K562 (cell line): ENCODE data around the gene SFSWAP. TPM values are rescaled to one million over a fixed set of nuclear protein-coding genes. Genes with fewer than 3 reads are reported as not detected.

Experiments used
- ATAC-seq: fragments of 200-7000 bp; cut with Tn5 transposase; 3 replicates; pipeline ENCODE4 v1.9.1; 2020; ENCODE audit warnings: moderate library complexity
- BruUV-seq: library from RNA; stranded (reverse); fragments of 400-500 nt; replicated peaks from 2 replicates; lab custom pipeline; 2021; lab: Mats Ljungman, UMichigan
- CTCF ChIA-PET: fragments of 300-600 bp; formaldehyde crosslinking; extraction: SDS; loops from one replicate; lab custom pipeline; 2021; ENCODE audit warnings: low intra/inter-chr PET ratio; lab: Yijun Ruan, JAX
- POLR2A ChIA-PET: fragments of 300-600, 350-650 bp; sonication (Branson Sonifier 250); formaldehyde crosslinking; extraction: SDS; loops from one replicate; lab custom pipeline; 2021; ENCODE audit warnings: antibody characterized with exemption, inconsistent platforms; lab: Yijun Ruan, JAX
- DNase-seq, 4 experiments: peaks; one replicate each; pipeline versions ENCODE4 v3.0.0 to v3.0.0-alpha.2; 2011 to 2018; ENCODE audit warnings: low spot score in 3 of 4, mixed read lengths in 3 of 4; ENCODE audit errors: extremely low read depth in 1 of 4
- FAIRE-seq: peaks from 2 replicates; lab custom pipeline; 2011; peaks lifted over from hg19 to GRCh38; lab: Jason Lieb, UNC
- H2AFZ ChIP-seq: 2 replicates; pipeline ENCODE4 v1.6.0; 2011; ENCODE audit warnings: low read depth, low read length, control low read depth, inconsistent platforms
- H3K27ac ChIP-seq: fragments of 200-600 bp; 3 replicates; pipeline ENCODE4 v1.8.0; 2011; ENCODE audit warnings: low read depth, mild to moderate bottlenecking, control low read depth, inconsistent platforms, low read length, moderate library complexity, mixed read lengths; ENCODE audit errors: extremely low read depth
- H3K27me3 ChIP-seq, 2 experiments: fragments of 300-600 bp in 1 of 2; 2 replicates in 1 of 2; 3 replicates in 1 of 2; pipeline versions ENCODE4 v1.6.0 to v1.8.0; 2011; ENCODE audit warnings: inconsistent platforms in 2 of 2, low read length in 2 of 2, mild to moderate bottlenecking in 1 of 2, mixed read lengths in 1 of 2, moderate library complexity in 1 of 2; ENCODE audit not compliant: control insufficient read depth in 2 of 2, insufficient read depth in 2 of 2
- H3K36me3 ChIP-seq: fragments of 300-600 bp; 3 replicates; pipeline ENCODE4 v1.8.0; 2011; ENCODE audit warnings: mild to moderate bottlenecking, low read length, inconsistent platforms; ENCODE audit not compliant: control insufficient read depth, insufficient read depth
- H3K4me1 ChIP-seq, 2 experiments: fragments of 200-600 bp in 1 of 2; replicated peaks in 1 of 2; 2 replicates in 1 of 2; 3 replicates in 1 of 2; pipeline versions ENCODE4 v1.5.1 to v1.8.0; 2011; ENCODE audit warnings: inconsistent platforms in 2 of 2, low read length in 2 of 2, mild to moderate bottlenecking in 1 of 2, mixed read lengths in 1 of 2, moderate library complexity in 1 of 2; ENCODE audit not compliant: control insufficient read depth in 2 of 2, insufficient read depth in 2 of 2
- H3K4me2 ChIP-seq: 2 replicates; pipeline ENCODE4 v1.6.1; 2011; ENCODE audit warnings: low read length, control low read depth, inconsistent platforms, mixed read lengths; ENCODE audit not compliant: insufficient read depth
- H3K4me3 ChIP-seq: fragments of 200-600 bp; sonication (generic), shearing (Covaris generic); 2 replicates; pipeline ENCODE4 v1.5.1; 2016; ENCODE audit warnings: control low read depth, inconsistent platforms
- H3K79me2 ChIP-seq: fragments of 200-600 bp; 3 replicates; pipeline ENCODE4 v1.8.0; 2011; ENCODE audit warnings: low read length, inconsistent platforms; ENCODE audit not compliant: control insufficient read depth, insufficient read depth
- H3K9ac ChIP-seq, 2 experiments: 2 replicates each; pipeline versions ENCODE4 v1.6.0 to v1.6.1; 2011; ENCODE audit warnings: low read depth in 2 of 2, low read length in 2 of 2, control low read depth in 1 of 2, inconsistent platforms in 1 of 2, mild to moderate bottlenecking in 1 of 2, mixed read lengths in 1 of 2; ENCODE audit not compliant: insufficient read depth in 1 of 2
- H3K9me1 ChIP-seq: one replicate; pipeline ENCODE4 v1.6.0; 2011; ENCODE audit warnings: inconsistent platforms, mild to moderate bottlenecking, low read length, moderate library complexity; ENCODE audit not compliant: control insufficient read depth, insufficient read depth
- H3K9me3 ChIP-seq: replicated peaks from 2 replicates; pipeline ENCODE4 v1.5.1; 2011; ENCODE audit warnings: low read depth, low read length, inconsistent platforms; ENCODE audit not compliant: control insufficient read depth, insufficient read depth
- H4K20me1 ChIP-seq: replicated peaks from 2 replicates; pipeline ENCODE4 v1.6.1; 2011; ENCODE audit warnings: low read length, inconsistent platforms, mixed read lengths; ENCODE audit not compliant: control insufficient read depth, insufficient read depth
- BRD9 ChIP-seq: fragments of 450-650 bp; IDR thresholded peaks from 2 replicates; pipeline ENCODE4 v1.6.1; 2018; ENCODE audit warnings: low read depth; ENCODE audit not compliant: partially characterized antibody
- EP400 ChIP-seq: fragments of 450-650 bp; IDR thresholded peaks from 2 replicates; pipeline ENCODE4 v1.6.1; 2017; ENCODE audit warnings: antibody characterized with exemption, mild to moderate bottlenecking, moderate library complexity
- KLF1 ChIP-seq: fragments of 450-650 bp; IDR thresholded peaks from 2 replicates; pipeline ENCODE4 v1.6.1; 2016; ENCODE audit warnings: missing genetic modification characterization, missing compliant biosample characterization
- MTA2 ChIP-seq: fragments of 450-650 bp; IDR thresholded peaks from 2 replicates; pipeline ENCODE4 v1.6.1; 2016; ENCODE audit warnings: low read depth
- MXD1 ChIP-seq: fragments of 250-450 bp; sonication (Bioruptor Pico); IDR thresholded peaks from 2 replicates; pipeline ENCODE4 v1.8.0; 2021; ENCODE audit warnings: borderline replicate concordance, mild to moderate bottlenecking, moderate library complexity; ENCODE audit not compliant: poor library complexity, severe bottlenecking
- NCOA4 ChIP-seq: fragments of 450-650 bp; IDR thresholded peaks from 2 replicates; pipeline ENCODE4 v1.6.1; 2018; ENCODE audit warnings: mild to moderate bottlenecking; ENCODE audit not compliant: partially characterized antibody
- SMARCB1 ChIP-seq: IDR thresholded peaks from 2 replicates; pipeline ENCODE4 v1.6.1; 2011; ENCODE audit warnings: improper control_type of control experiment, low read depth; ENCODE audit not compliant: insufficient read length
- SRSF3 ChIP-seq: fragments of 200-400 bp; formaldehyde crosslinking; IDR thresholded peaks from 2 replicates; pipeline ENCODE4 v1.6.1; 2016; ENCODE audit warnings: mild to moderate bottlenecking, low read length, moderate library complexity; ENCODE audit not compliant: insufficient read depth
- SRSF7 ChIP-seq: fragments of 200-400 bp; formaldehyde crosslinking; optimal IDR thresholded peaks from 2 replicates; pipeline ENCODE3; 2017; ENCODE audit warnings: mild to moderate bottlenecking, low read depth, low read length
- TCF7L2 ChIP-seq: fragments of 150-350 bp; IDR thresholded peaks from 2 replicates; pipeline ENCODE4 v1.6.1; 2016; ENCODE audit warnings: low read depth, mild to moderate bottlenecking, low read length, moderate library complexity
- ZFP30 ChIP-seq: fragments of 250-450 bp; sonication (Bioruptor Pico); IDR thresholded peaks from 2 replicates; pipeline ENCODE4 v1.8.0; 2022; ENCODE audit warnings: moderate library complexity, mild to moderate bottlenecking, inconsistent platforms, borderline replicate concordance
- ZNF24 ChIP-seq: fragments of 450-650 bp; IDR thresholded peaks from 2 replicates; pipeline ENCODE4 v1.6.1; 2016
- ZNF316 ChIP-seq: fragments of 450-650 bp; IDR thresholded peaks from 2 replicates; pipeline ENCODE4 v1.6.1; 2016
- WGBS: fragments of 100-300 bp; shearing (Covaris generic); methylation state at CpG from one replicate; pipeline ENCODE4 v1.1.6; 2016; ENCODE audit warnings: low coverage, mixed read lengths; ENCODE audit not compliant: insufficient coverage; ENCODE audit errors: missing lambda C conversion rate; 5-methylcytosine and 5-hydroxymethylcytosine counted together
- in situ Hi-C: fragments of 300-500 bp; cut with MboI; formaldehyde crosslinking; loops from 4 replicates; pipeline ENCODE4 v1.15.0; 2018; ENCODE audit warnings: inconsistent platforms, mixed read lengths
- intact Hi-C: fragments of 100-400 bp; cut with micrococcal nuclease; formaldehyde crosslinking; loops from 2 replicates; pipeline ENCODE4 v1.14.2; 2022
- polyA plus RNA-seq, 8 experiments: library from polyadenylated mRNA; depleted of rRNA in 4 of 8; stranded (reverse) in 5 of 8; unstranded in 3 of 8; fragments of >200 nt; fragmentation: Nextera tagmentation in 2 of 8; fragmentation: Illumina TruSeq in 1 of 8; extraction: Ambion mirVana in 2 of 8; extraction: Trizol in 1 of 8; gene quantifications; 2 replicates each; pipeline versions ENCODE4 v1.2.1 to v1.2.3, GENCODE V29; 2011 to 2014; ENCODE audit warnings: inconsistent platforms in 1 of 8, missing spikeins in 1 of 8
- total RNA-seq, 7 experiments: library from RNA; depleted of rRNA in 6 of 7; stranded (reverse); fragments of >200 nt in 6 of 7; fragmentation: Illumina TruSeq in 2 of 7; extraction: Trizol in 2 of 7; gene quantifications; 2 replicates each; pipeline versions ENCODE4 v1.2.1 to v1.2.3, GENCODE V29; 2011 to 2021; ENCODE audit warnings: low replicate concordance in 1 of 7
- TF ChIP-seq, protein P1 (sequence below): fragments of 250-450 bp; sonication (Bioruptor Pico); IDR thresholded peaks from 2 replicates; pipeline ENCODE4 v1.5.0; 2021; ENCODE audit warnings: mild to moderate bottlenecking, moderate library complexity
- TF ChIP-seq, protein P2 (sequence below): sonication (generic); formaldehyde crosslinking; IDR thresholded peaks from 2 replicates; pipeline ENCODE4 v1.8.1; 2022; ENCODE audit warnings: missing genetic modification reagents

The SFSWAP gene
- total and polyA plus RNA-seq, 9 of the 15 experiments (the other 6 are each of a cell fraction or from before 2014, with no cell fraction given), result 2.4 to 60.4 (median 32.6) TPM

GRCh38 chr12:131684015-131684725 is 26.7 kb upstream of the SFSWAP start (continued):
- TF ChIP-seq, protein P1, sequence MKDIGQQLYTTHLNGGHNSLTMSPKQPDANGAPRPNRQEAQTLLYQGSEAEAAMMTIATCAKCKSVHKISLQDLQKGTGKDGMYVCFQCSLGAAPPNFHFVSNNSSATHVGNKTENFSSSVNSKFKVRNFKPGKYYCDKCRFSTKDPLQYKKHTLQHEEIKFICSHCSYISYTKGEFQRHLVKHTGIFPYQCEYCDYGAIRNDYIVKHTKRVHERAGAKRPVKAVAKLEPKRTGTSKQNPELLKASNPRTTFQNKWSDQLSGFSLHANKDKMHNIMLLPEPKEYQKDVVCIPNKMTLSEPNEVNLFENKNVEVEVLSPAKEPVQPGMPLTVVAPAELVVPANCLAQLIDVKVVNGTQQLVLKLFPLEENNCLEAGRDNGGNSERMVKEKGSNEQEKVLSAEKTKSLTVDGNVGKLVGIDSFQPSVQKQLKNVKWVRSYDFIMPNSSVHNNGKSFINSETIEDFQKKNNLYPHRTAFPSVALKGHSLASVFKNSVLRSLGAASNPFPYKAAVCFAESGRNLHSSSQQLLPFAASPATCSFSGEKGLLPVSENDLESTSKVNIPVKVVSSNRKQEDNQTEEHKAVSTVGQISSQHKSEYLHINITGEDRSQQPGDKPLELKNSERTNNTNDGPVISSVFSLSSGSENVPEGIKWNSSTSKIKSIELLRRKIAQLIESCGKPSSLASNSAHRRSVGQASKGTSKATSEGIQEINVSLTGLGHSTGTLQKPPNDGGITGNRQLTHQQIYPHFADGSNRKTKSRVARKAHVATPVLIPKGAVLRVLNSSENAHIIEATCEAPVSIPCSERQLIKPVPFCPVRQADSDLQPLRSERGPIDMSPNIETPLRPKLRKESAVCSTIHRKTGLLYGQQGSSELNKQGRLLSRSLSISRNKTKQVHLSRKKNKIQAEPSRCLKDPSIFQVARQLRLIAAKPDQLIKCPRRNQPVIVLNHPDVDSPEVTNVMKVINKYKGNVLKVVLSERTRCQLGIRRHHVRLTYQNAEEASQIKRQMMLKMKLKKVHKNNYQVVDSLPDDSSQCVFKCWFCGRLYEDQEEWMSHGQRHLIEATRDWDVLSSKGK (CRISPR knock-in tag), result no peak

DNA sequence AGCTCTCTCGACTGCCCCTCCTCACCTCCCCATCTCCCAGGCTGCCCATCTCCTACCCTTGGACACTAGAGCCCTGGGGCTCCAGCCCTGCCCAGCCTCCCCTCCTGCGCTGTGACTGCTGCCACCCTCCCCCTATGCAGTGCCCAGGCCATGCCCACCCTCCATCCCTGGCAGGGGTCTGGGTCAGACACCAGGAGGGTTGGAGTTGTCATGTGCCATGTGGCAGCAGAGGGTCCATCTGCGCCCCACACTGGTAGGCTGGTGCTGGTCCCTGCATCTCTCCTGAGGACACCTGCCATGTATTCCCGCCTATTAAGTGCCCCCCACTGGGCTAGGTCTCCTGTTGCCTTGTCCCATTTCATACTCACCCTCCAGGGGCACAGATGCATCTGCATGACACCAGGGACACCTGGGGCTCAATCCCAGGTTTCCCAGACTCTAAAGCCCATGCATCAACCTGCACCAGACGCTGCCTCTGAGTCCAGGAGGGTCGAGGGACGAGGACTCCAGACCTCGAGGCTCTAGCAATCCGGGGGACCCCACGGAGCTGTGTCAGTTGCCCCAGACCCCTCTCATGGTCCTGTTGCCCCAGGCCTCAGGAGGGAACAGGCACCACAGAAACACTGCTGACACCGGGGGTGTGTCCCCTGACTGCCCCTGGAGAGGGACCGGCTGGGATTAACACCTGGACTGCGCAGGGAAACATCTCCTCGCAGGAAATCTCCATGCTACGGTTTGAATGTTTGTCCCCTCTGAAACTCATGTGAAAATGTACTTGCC is 23.4 kb upstream of the SFSWAP start:
- peaks cover 6% of the 10 kb centered on the region for H3K9me3 ChIP-seq
- CTCF ChIA-PET, result no interaction called here
- DNase-seq (no peak), ATAC-seq (no peak), FAIRE-seq (no peak)
- in situ Hi-C loops (no loop called here), intact Hi-C loops (no loop called here)
- no peak overlapping the region for H3K9ac ChIP-seq
- peaks cover 12 to 38% of the 10 kb centered on the region in 2 experiments for H3K27me3 ChIP-seq
- no peak overlapping the region for H3K27ac ChIP-seq
- no peaks in the 10 kb centered on the region for H3K36me3 ChIP-seq
- H3K9me1 ChIP-seq, result no peaks in the 10 kb centered on the region
- H3K4me1 ChIP-seq, result peaks cover 5 to 16% of the 10 kb centered on the region in 2 experiments; a peak in 4 of 5 replicates
- no peak overlapping the region for H3K4me2 ChIP-seq
- 2% methylated on average over 13 of the region's 15 CpGs for WGBS
- H4K20me1 ChIP-seq, result no peaks in the 10 kb centered on the region
- POLR2A ChIA-PET, result interaction anchor here (0.6 kb wide), 1 partner anchor 215 kb away, joined by 4 read pairs; no protein-coding TSS in a partner anchor
- BruUV-seq, result no TSS peak
- H2AFZ ChIP-seq, result no peak overlapping the region
- H3K79me2 ChIP-seq, result no peaks in the 10 kb centered on the region
- H3K4me3 ChIP-seq, result no peak overlapping the region
- TF ChIP-seq MXD1 (CRISPR knock-in tag) (no peak), ZNF24 (no peak), SMARCB1 (no peak), ZNF316 (no peak), MTA2 (no peak), BRD9 (no peak), ZFP30 (CRISPR knock-in tag) (no peak), NCOA4 (no peak), SRSF3 (no peak), KLF1 (no peak), SRSF7 (no peak), TCF7L2 (no peak), EP400 (no peak)
- TF ChIP-seq, protein P2, sequence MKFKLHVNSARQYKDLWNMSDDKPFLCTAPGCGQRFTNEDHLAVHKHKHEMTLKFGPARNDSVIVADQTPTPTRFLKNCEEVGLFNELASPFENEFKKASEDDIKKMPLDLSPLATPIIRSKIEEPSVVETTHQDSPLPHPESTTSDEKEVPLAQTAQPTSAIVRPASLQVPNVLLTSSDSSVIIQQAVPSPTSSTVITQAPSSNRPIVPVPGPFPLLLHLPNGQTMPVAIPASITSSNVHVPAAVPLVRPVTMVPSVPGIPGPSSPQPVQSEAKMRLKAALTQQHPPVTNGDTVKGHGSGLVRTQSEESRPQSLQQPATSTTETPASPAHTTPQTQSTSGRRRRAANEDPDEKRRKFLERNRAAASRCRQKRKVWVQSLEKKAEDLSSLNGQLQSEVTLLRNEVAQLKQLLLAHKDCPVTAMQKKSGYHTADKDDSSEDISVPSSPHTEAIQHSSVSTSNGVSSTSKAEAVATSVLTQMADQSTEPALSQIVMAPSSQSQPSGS (CRISPR knock-in tag), result no peak
